ENCODE data around the gene ADAMTSL1. TPM values are rescaled to one million over a fixed set of nuclear protein-coding genes. Genes with fewer than 3 reads are reported as not detected.

The ADAMTSL1 gene
- total RNA-seq, 1 experiment from 2014 or later = not detected

DNA sequence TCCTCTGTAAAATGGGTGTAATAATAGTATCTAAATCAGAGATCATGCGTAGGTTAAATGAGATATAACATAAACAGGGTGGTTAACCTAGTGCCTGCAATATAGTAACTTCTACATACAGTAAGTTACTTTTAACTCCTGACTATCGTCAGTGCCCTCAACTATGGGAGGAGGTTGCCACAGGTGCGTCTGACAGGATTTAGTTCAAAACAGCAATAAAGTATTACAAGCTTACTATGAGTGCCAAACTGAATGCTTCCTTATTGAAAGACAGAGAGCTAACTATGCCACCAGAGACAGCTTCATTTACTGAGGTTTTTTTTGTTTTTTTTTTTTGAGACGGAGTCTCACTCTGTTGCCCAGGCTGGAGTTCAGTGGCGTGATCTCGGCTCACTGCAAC lies 209.0 kb downstream of the ADAMTSL1 start:
- ATAC-seq (no peak), DNase-seq (ENCODE audit: low read depth, low spot score) (no peak)
- Histone ChIP-seq H3K9ac (ENCODE audit: low read length) (no peak overlapping the region), H2AFZ (ENCODE audit: low read depth, low read length, poor library complexity, severe bottlenecking) (no peak overlapping the region), H3K79me2 (ENCODE audit: insufficient read depth, low read length) (no peaks in the 10 kb centered on the region), H3K9me2 (ENCODE audit: insufficient read depth) (no peaks in the 10 kb centered on the region), H3K4me3 (replicated peaks in 1 of 2; ENCODE audit: low read depth in 1 of 2, low read length in 2 of 2) (no peak overlapping the region), H3K36me3 (ENCODE audit: control insufficient read depth in 1 of 2, insufficient read depth in 2 of 2, low read length in 2 of 2) (no peaks in the 10 kb centered on the region), H3K4me2 (ENCODE audit: low read length) (no peak overlapping the region), H3K27ac (ENCODE audit: low read depth, low read length) (no peak overlapping the region), H4K20me1 (ENCODE audit: insufficient read depth) (no peaks in the 10 kb centered on the region; the same call in 1 of the 2 replicates), H3K27me3 (ENCODE audit: insufficient read depth, low read length) (no peaks in the 10 kb centered on the region), H3K4me1 (ENCODE audit: control insufficient read depth in 1 of 2, insufficient read depth in 2 of 2, low read length in 2 of 2) (no peaks in the 10 kb centered on the region), H3K9me3 (ENCODE audit: control insufficient read depth in 1 of 2, insufficient read depth in 1 of 2, low read depth in 1 of 2, low read length in 2 of 2) (no peaks in the 10 kb centered on the region)
- no TSS peak for BruUV-seq (replicated peaks)
- POLR2A ChIA-PET = no interaction called here
- RAD21 ChIA-PET (ENCODE audit: low non-redundant PET in 1 of 2, low total read pairs in 2 of 2, uncharacterized antibody in 2 of 2, unreplicated experiment in 2 of 2) = no interaction called here
- intact Hi-C loops (cut with micrococcal nuclease) = no loop called here
- no peak for TF ChIP-seq CBX3 (IDR thresholded peaks at IDR 0.05; ENCODE audit: low read depth)
- TF ChIP-seq FOSL1 (IDR thresholded peaks at IDR 0.05; ENCODE audit: low read depth) = no peak
- TF ChIP-seq JUND (IDR thresholded peaks at IDR 0.05) = no peak
- no peak for TF ChIP-seq CTCF (IDR thresholded peaks at IDR 0.05 in 2 of 3, conservative IDR thresholded peaks at IDR 0.05 in 1 of 3; ENCODE audit: borderline replicate concordance in 1 of 3, insufficient read depth in 1 of 3, low read depth in 2 of 3, low read length in 2 of 3)
- no peak for TF ChIP-seq EGR1 (IDR thresholded peaks at IDR 0.05; ENCODE audit: low read depth)
- TF ChIP-seq TCF7L2 (IDR thresholded peaks at IDR 0.05; ENCODE audit: borderline replicate concordance, extremely low read depth, insufficient read depth, insufficient read length) = no peak
- no peak for TF ChIP-seq ELF1 (IDR thresholded peaks at IDR 0.05; ENCODE audit: borderline replicate concordance, low read depth)
- no peak for TF ChIP-seq RAD21 (IDR thresholded peaks at IDR 0.05; ENCODE audit: low read depth)
- TF ChIP-seq EZH2 (IDR thresholded peaks at IDR 0.05) = no peak
- no peak for TF ChIP-seq ZNF274 (IDR thresholded peaks at IDR 0.05; ENCODE audit: low read depth, low read length)
- TF ChIP-seq SP1 (IDR thresholded peaks at IDR 0.05; ENCODE audit: low read depth) = no peak
- TF ChIP-seq SIN3A (IDR thresholded peaks at IDR 0.05; ENCODE audit: low read depth) = no peak
- no peak for TF ChIP-seq ZBTB33 (IDR thresholded peaks at IDR 0.05; ENCODE audit: extremely low read depth, insufficient replicate concordance, low read length)
- CTCF ChIA-PET = no interaction called here
